ENCODE data around the gene VENTX. TPM values are rescaled to one million over a fixed set of nuclear protein-coding genes. Genes with fewer than 3 reads are reported as not detected.

Gene VENTX
- total and polyA plus RNA-seq, 2 experiments from 2014 or later: not detected

- TF ChIP-seq EZH2 (IDR thresholded peaks at IDR 0.05; ENCODE audit: insufficient read depth, poor library complexity, severe bottlenecking) (no peak), EZH2phosphoT487 (IDR thresholded peaks at IDR 0.05; ENCODE audit: insufficient read depth, low read depth) (no peak)
Measured at GRCh38 chr10:133227256-133227655, 10.4 kb upstream of the VENTX start.

GRCh38 chr10:133229265-133230043, 8.2 kb upstream of the VENTX start:
- 0 out of 2 replicates have a peak, but pooled peaks have one; percentile 5 for TF ChIP-seq EZH2phosphoT487 (IDR thresholded peaks at IDR 0.05; ENCODE audit: insufficient read depth, low read depth)
- peak; percentile 79 for TF ChIP-seq EZH2 (IDR thresholded peaks at IDR 0.05; ENCODE audit: insufficient read depth, poor library complexity, severe bottlenecking)
- Histone ChIP-seq H3K27ac (no peak overlapping the region), H3K27me3 (replicated peaks; ENCODE audit: insufficient read depth) (peaks cover 57% of the 10 kb centered on the region), H3K9me3 (ENCODE audit: low read depth) (no peaks in the 10 kb centered on the region), H3K36me3 (ENCODE audit: low read depth) (no peaks in the 10 kb centered on the region), H4K20me1 (ENCODE audit: insufficient read depth) (no peaks in the 10 kb centered on the region), H3K9ac (no peak overlapping the region), H3K79me2 (ENCODE audit: insufficient read depth) (no peaks in the 10 kb centered on the region), H3K4me1 (ENCODE audit: insufficient read depth) (no peaks in the 10 kb centered on the region), H3K9me2 (ENCODE audit: insufficient read depth) (no peaks in the 10 kb centered on the region), H3K4me3 (no peak overlapping the region), H2AFZ (no peak overlapping the region), H3F3A (ENCODE audit: insufficient read depth) (no peaks in the 10 kb centered on the region), H3K4me2 (ENCODE audit: unreplicated experiment) (no peak overlapping the region)
- DNase-seq: peak; percentile 19
- in situ Hi-C loops (cut with MboI): no loop called here
- WGBS, 2 experiments (ENCODE audit: low coverage in 1 of 2, low lambda C conversion rate in 2 of 2, missing lambda C conversion rate in 2 of 2): 7 to 11% methylated on average over 38 to 56 of the region's 58 CpGs

More at GRCh38 chr10:133227256-133227655, 10.4 kb upstream of the VENTX start:
- no peak for DNase-seq
- H3F3A ChIP-seq (ENCODE audit: insufficient read depth): no peaks in the 10 kb centered on the region
- H3K9me2 ChIP-seq (ENCODE audit: insufficient read depth): no peaks in the 10 kb centered on the region
- H3K36me3 ChIP-seq (ENCODE audit: low read depth): no peaks in the 10 kb centered on the region
- no peaks in the 10 kb centered on the region for H3K4me1 ChIP-seq (ENCODE audit: insufficient read depth)
- in situ Hi-C loops (cut with MboI): no loop called here
- no peak overlapping the region for H3K9ac ChIP-seq
- no peaks in the 10 kb centered on the region for H4K20me1 ChIP-seq (ENCODE audit: insufficient read depth)
- H3K4me3 ChIP-seq: no peak overlapping the region
- H3K4me2 ChIP-seq (ENCODE audit: unreplicated experiment): no peak overlapping the region
- no peaks in the 10 kb centered on the region for H3K79me2 ChIP-seq (ENCODE audit: insufficient read depth)
- H3K27ac ChIP-seq: no peak overlapping the region
- H2AFZ ChIP-seq: no peak overlapping the region
- H3K27me3 ChIP-seq (replicated peaks; ENCODE audit: insufficient read depth): peaks cover 42% of the 10 kb centered on the region
- 61 to 66% methylated on average over 16 to 21 of the region's 21 CpGs for WGBS, 2 experiments (ENCODE audit: low coverage in 1 of 2, low lambda C conversion rate in 2 of 2, missing lambda C conversion rate in 2 of 2)
- no peaks in the 10 kb centered on the region for H3K9me3 ChIP-seq (ENCODE audit: low read depth)

GRCh38 chr10:133230044-133230361, 7.7 kb upstream of the VENTX start, which contains the start of gene UTF1:
Gene UTF1 (plus strand): TSS chr10:133230217. CDS start chr10:133230289, 72 bp downstream.
- Histone ChIP-seq H3K9me2 (ENCODE audit: insufficient read depth) (no peaks in the 10 kb centered on the region), H4K20me1 (ENCODE audit: insufficient read depth) (no peaks in the 10 kb centered on the region), H3K79me2 (ENCODE audit: insufficient read depth) (no peaks in the 10 kb centered on the region), H3K9ac (no peak within 1 kb of the TSS), H2AFZ (no peak within 1 kb of the TSS), H3F3A (ENCODE audit: insufficient read depth) (no peaks in the 10 kb centered on the region), H3K36me3 (ENCODE audit: low read depth) (no peaks in the 10 kb centered on the region), H3K4me2 (ENCODE audit: unreplicated experiment) (no peak within 1 kb of the TSS), H3K4me3 (no peak within 1 kb of the TSS), H3K27me3 (replicated peaks; ENCODE audit: insufficient read depth) (peaks cover 57% of the 10 kb centered on the region), H3K9me3 (ENCODE audit: low read depth) (no peaks in the 10 kb centered on the region), H3K4me1 (ENCODE audit: insufficient read depth) (no peaks in the 10 kb centered on the region), H3K27ac (no peak within 1 kb of the TSS)
- 5 to 7% methylated on average over 7 to 23 of the region's 49 CpGs for WGBS, 2 experiments (ENCODE audit: low coverage in 1 of 2, low lambda C conversion rate in 2 of 2, missing lambda C conversion rate in 2 of 2)
- DNase-seq: no peak
- in situ Hi-C loops (cut with MboI): no loop called here
- TF ChIP-seq EZH2phosphoT487 (IDR thresholded peaks at IDR 0.05; ENCODE audit: insufficient read depth, low read depth): no peak
- no peak for TF ChIP-seq EZH2 (IDR thresholded peaks at IDR 0.05; ENCODE audit: insufficient read depth, poor library complexity, severe bottlenecking)

GRCh38 chr10:133230387-133231195, 7.1 kb upstream of the VENTX start:
- H3K9ac ChIP-seq: no peak overlapping the region
- H3K4me1 ChIP-seq (ENCODE audit: insufficient read depth): no peaks in the 10 kb centered on the region
- H2AFZ ChIP-seq: no peak overlapping the region
- TF ChIP-seq EZH2 (IDR thresholded peaks at IDR 0.05; ENCODE audit: insufficient read depth, poor library complexity, severe bottlenecking): peak; percentile 80
- no peak for TF ChIP-seq EZH2phosphoT487 (IDR thresholded peaks at IDR 0.05; ENCODE audit: insufficient read depth, low read depth)
- no peak overlapping the region for H3K4me3 ChIP-seq
- in situ Hi-C loops (cut with MboI): no loop called here
- H3K27ac ChIP-seq: no peak overlapping the region
- 2 to 7% methylated on average over 25 to 46 of the region's 122 CpGs for WGBS, 2 experiments (ENCODE audit: low coverage in 1 of 2, low lambda C conversion rate in 2 of 2, missing lambda C conversion rate in 2 of 2)
- no peak overlapping the region for H3K4me2 ChIP-seq (ENCODE audit: unreplicated experiment)
- H3K9me2 ChIP-seq (ENCODE audit: insufficient read depth): no peaks in the 10 kb centered on the region
- no peaks in the 10 kb centered on the region for H3F3A ChIP-seq (ENCODE audit: insufficient read depth)
- H3K27me3 ChIP-seq (replicated peaks; ENCODE audit: insufficient read depth): peaks cover 62% of the 10 kb centered on the region
- H4K20me1 ChIP-seq (ENCODE audit: insufficient read depth): no peaks in the 10 kb centered on the region
- H3K9me3 ChIP-seq (ENCODE audit: low read depth): no peaks in the 10 kb centered on the region
- H3K36me3 ChIP-seq (ENCODE audit: low read depth): no peaks in the 10 kb centered on the region
- no peak for DNase-seq
- no peaks in the 10 kb centered on the region for H3K79me2 ChIP-seq (ENCODE audit: insufficient read depth)

All from GM23248 (cell line).